ENCODE measurements around the gene MRPL53. TPM values are rescaled to one million over a fixed set of nuclear protein-coding genes. Genes with fewer than 3 reads are reported as not detected.

Gene MRPL53
- total and polyA plus RNA-seq, 9 of the 15 experiments (the other 6 are each of a cell fraction or from before 2014, with no cell fraction given): 11.5 to 87.9 (median 41.1) TPM

- peak; percentile 54 to 70; a peak in 1 of 4 replicates for TF ChIP-seq TBL1XR1 (IDR thresholded peaks at IDR 0.05; ENCODE audit: low read length in 2 of 2)
- no peak for TF ChIP-seq ZNF740 (CRISPR knock-in tag; IDR thresholded peaks at IDR 0.05)
- no peak for TF ChIP-seq ZNF740 (tag; IDR thresholded peaks at IDR 0.05)
- peak; percentile 99 for TF ChIP-seq E2F8 (IDR thresholded peaks at IDR 0.05; ENCODE audit: low read depth, partially characterized antibody)
- no peak for TF ChIP-seq XRCC4 (IDR thresholded peaks at IDR 0.05; ENCODE audit: extremely low read depth, insufficient read depth, insufficient read length)
- peak; percentile 54; the same call in 1 of the 2 replicates for TF ChIP-seq CBFB (CRISPR knock-in tag; IDR thresholded peaks at IDR 0.05)
- peak; percentile 72 for TF ChIP-seq SMAD4 (CRISPR knock-in tag; conservative IDR thresholded peaks at IDR 0.05)
- peak; percentile 75 for TF ChIP-seq ETV5 (CRISPR knock-in tag; IDR thresholded peaks at IDR 0.05; ENCODE audit: low read depth)
- no peak for TF ChIP-seq ARID2 (IDR thresholded peaks at IDR 0.05)
- TF ChIP-seq KLF13 (tag; IDR thresholded peaks at IDR 0.05; ENCODE audit: borderline replicate concordance, low read depth): peak; percentile 100
- no peak for TF ChIP-seq ZBTB43 (CRISPR knock-in tag; IDR thresholded peaks at IDR 0.05)
- no peak for TF ChIP-seq USF2 (CRISPR knock-in tag; IDR thresholded peaks at IDR 0.05)
These were observed 17.6 kb downstream of the MRPL53 start, which contains the start of gene INO80B (continued) for GRCh38 chr2:74454654-74455511.
